ENCODE data around the gene RPGRIP1L.

- TF ChIP-seq CTCF (CRISPR knock-in tag; IDR thresholded peaks at IDR 0.05), result no peak
- no peak for TF ChIP-seq ZNF687 (CRISPR knock-in tag; IDR thresholded peaks at IDR 0.05)
- no peak for TF ChIP-seq ZNF788 (CRISPR knock-in tag; IDR thresholded peaks at IDR 0.05; ENCODE audit: borderline replicate concordance)
- TF ChIP-seq ZNF382 (CRISPR knock-in tag; IDR thresholded peaks at IDR 0.05; ENCODE audit: borderline replicate concordance), result no peak
- TF ChIP-seq, protein P1, sequence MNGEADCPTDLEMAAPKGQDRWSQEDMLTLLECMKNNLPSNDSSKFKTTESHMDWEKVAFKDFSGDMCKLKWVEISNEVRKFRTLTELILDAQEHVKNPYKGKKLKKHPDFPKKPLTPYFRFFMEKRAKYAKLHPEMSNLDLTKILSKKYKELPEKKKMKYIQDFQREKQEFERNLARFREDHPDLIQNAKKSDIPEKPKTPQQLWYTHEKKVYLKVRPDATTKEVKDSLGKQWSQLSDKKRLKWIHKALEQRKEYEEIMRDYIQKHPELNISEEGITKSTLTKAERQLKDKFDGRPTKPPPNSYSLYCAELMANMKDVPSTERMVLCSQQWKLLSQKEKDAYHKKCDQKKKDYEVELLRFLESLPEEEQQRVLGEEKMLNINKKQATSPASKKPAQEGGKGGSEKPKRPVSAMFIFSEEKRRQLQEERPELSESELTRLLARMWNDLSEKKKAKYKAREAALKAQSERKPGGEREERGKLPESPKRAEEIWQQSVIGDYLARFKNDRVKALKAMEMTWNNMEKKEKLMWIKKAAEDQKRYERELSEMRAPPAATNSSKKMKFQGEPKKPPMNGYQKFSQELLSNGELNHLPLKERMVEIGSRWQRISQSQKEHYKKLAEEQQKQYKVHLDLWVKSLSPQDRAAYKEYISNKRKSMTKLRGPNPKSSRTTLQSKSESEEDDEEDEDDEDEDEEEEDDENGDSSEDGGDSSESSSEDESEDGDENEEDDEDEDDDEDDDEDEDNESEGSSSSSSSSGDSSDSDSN (CRISPR knock-in tag; IDR thresholded peaks at IDR 0.05), result no peak
- TF ChIP-seq, protein P2, sequence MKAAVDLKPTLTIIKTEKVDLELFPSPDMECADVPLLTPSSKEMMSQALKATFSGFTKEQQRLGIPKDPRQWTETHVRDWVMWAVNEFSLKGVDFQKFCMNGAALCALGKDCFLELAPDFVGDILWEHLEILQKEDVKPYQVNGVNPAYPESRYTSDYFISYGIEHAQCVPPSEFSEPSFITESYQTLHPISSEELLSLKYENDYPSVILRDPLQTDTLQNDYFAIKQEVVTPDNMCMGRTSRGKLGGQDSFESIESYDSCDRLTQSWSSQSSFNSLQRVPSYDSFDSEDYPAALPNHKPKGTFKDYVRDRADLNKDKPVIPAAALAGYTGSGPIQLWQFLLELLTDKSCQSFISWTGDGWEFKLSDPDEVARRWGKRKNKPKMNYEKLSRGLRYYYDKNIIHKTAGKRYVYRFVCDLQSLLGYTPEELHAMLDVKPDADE (CRISPR knock-in tag; IDR thresholded peaks at IDR 0.05), result no peak
- no peak for TF ChIP-seq ZNF160 (CRISPR knock-in tag; IDR thresholded peaks at IDR 0.05)
- no peak for TF ChIP-seq HNRNPLL (IDR thresholded peaks at IDR 0.05; ENCODE audit: low read depth, low read length, poor library complexity, severe bottlenecking)
- no peak for TF ChIP-seq POLR2A (IDR thresholded peaks at IDR 0.05; ENCODE audit: insufficient read depth in 1 of 2, low read depth in 2 of 2, low read length in 2 of 2)
These were observed 28.8 kb upstream of the RPGRIP1L start for GRCh38 chr16:53732296-53732929.
